IPS-18c (cell line): Measurements from ENCODE around the gene OBSL1.
A peak's percentile ranks its signal among the peaks of the same experiment; 100 is the strongest.

Experiments
- H3K4me3 ChIP-seq: 2 replicates; pipeline ENCODE4 v1.7.0; 2013; ENCODE audit warnings: low read depth, mild to moderate bottlenecking, low read length, moderate library complexity; ENCODE audit not compliant: insufficient read depth
- H3K9me3 ChIP-seq: one replicate; pipeline ENCODE4 v1.6.1; 2013; ENCODE audit warnings: mild to moderate bottlenecking, low read length, moderate library complexity; ENCODE audit not compliant: control insufficient read depth, insufficient read depth

OBSL1 gene

GRCh38 chr2:219514836-219515235 lies 56.5 kb downstream of the OBSL1 start:
- no peaks in the 10 kb centered on the region for H3K9me3 ChIP-seq
- H3K4me3 ChIP-seq: no peak overlapping the region

GRCh38 chr2:219514196-219514761 lies 57.1 kb downstream of the OBSL1 start, which contains the start of gene ASIC4:
ASIC4 (plus strand) TSS chr2:219514482; CDS start chr2:219514725, 243 bp downstream.
- Histone ChIP-seq H3K9me3 (no peaks in the 10 kb centered on the region), H3K4me3 (no peak within 1 kb of the TSS; the same call in 1 of the 2 replicates)

- H3K9me3 ChIP-seq: no peaks in the 10 kb centered on the region
- H3K4me3 ChIP-seq: no peak overlapping the region; the same call in 1 of the 2 replicates
Measured at GRCh38 chr2:219513787-219514186, 57.6 kb downstream of the OBSL1 start.

- H3K9me3 ChIP-seq: no peaks in the 10 kb centered on the region
- H3K4me3 ChIP-seq: no peak overlapping the region
Measured at GRCh38 chr2:219512524-219513216, 58.7 kb downstream of the OBSL1 start.

GRCh38 chr2:219511547-219512325 lies 59.6 kb downstream of the OBSL1 start:
- Histone ChIP-seq H3K9me3 (no peaks in the 10 kb centered on the region), H3K4me3 (no peak overlapping the region)

GRCh38 chr2:219510512-219511135 lies 60.7 kb downstream of the OBSL1 start:
- peak overlapping the region; percentile 51 for H3K4me3 ChIP-seq
- no peaks in the 10 kb centered on the region for H3K9me3 ChIP-seq

- peak overlapping the region; percentile 51 for H3K4me3 ChIP-seq
Measured at GRCh38 chr2:219509780-219510511, 61.4 kb downstream of the OBSL1 start.

GRCh38 chr2:219508971-219509779 lies 62.2 kb downstream of the OBSL1 start:
- Histone ChIP-seq H3K4me3 (peak overlapping the region; percentile 51), H3K9me3 (no peaks in the 10 kb centered on the region)

More at GRCh38 chr2:219509780-219510511, 61.4 kb downstream of the OBSL1 start:
- H3K9me3 ChIP-seq: no peaks in the 10 kb centered on the region

GRCh38 chr2:219508444-219508734 lies 63.0 kb downstream of the OBSL1 start:
- no peak overlapping the region for H3K4me3 ChIP-seq

GRCh38 chr2:219507581-219508443 lies 63.5 kb downstream of the OBSL1 start:
- Histone ChIP-seq H3K4me3 (no peak overlapping the region; the same call in 1 of the 2 replicates), H3K9me3 (no peaks in the 10 kb centered on the region)

More at GRCh38 chr2:219508444-219508734, 63.0 kb downstream of the OBSL1 start:
- H3K9me3 ChIP-seq: no peaks in the 10 kb centered on the region

GRCh38 chr2:219506802-219507526 lies 64.4 kb downstream of the OBSL1 start:
- Histone ChIP-seq H3K9me3 (no peaks in the 10 kb centered on the region), H3K4me3 (peak overlapping the region; percentile 15; the same call in 1 of the 2 replicates)

GRCh38 chr2:219506153-219506801 lies 65.1 kb downstream of the OBSL1 start:
- no peak overlapping the region for H3K4me3 ChIP-seq
- H3K9me3 ChIP-seq: no peaks in the 10 kb centered on the region

- Histone ChIP-seq H3K9me3 (no peaks in the 10 kb centered on the region), H3K4me3 (no peak overlapping the region)
Measured at GRCh38 chr2:219505585-219505984, 65.8 kb downstream of the OBSL1 start.

- H3K9me3 ChIP-seq: no peaks in the 10 kb centered on the region
Measured at GRCh38 chr2:219502618-219503017, 68.7 kb downstream of the OBSL1 start.

More at GRCh38 chr2:219502618-219503017, 68.7 kb downstream of the OBSL1 start:
- no peak overlapping the region for H3K4me3 ChIP-seq
